GM21447 (cell line): ENCODE measurements around the gene EIF2A.

Experiments used
- ATAC-seq: cut with Tn5 transposase; IDR thresholded peaks from one replicate; pipeline ENCODE4 v1.9.1; 2021; ENCODE audit not compliant: unreplicated experiment

The EIF2A gene

GRCh38 chr3:150543128-150543527 is 3.5 kb upstream of the EIF2A start:
- no peak for ATAC-seq

DNA sequence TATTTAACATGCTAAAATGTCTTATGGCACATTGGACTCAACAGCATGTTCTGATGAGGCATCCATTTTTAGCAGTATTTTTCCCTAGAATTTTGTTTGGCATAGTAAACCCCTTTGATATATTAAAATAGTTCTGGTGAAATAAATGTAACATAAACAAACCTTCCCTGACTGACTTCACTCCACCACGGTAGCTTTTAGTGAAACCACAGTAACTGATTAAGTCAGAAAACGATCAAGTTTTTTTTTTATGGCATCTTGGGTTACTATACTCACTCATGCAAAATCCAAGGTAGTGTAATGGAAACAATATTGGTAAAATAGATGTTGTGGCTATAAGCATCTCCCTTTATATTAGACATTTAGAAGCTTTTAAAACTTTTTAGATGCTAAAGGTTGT is 3.1 kb upstream of the EIF2A start:
- ATAC-seq = no peak

GRCh38 chr3:150544041-150544440 is 2.5 kb upstream of the EIF2A start:
- ATAC-seq = no peak

DNA sequence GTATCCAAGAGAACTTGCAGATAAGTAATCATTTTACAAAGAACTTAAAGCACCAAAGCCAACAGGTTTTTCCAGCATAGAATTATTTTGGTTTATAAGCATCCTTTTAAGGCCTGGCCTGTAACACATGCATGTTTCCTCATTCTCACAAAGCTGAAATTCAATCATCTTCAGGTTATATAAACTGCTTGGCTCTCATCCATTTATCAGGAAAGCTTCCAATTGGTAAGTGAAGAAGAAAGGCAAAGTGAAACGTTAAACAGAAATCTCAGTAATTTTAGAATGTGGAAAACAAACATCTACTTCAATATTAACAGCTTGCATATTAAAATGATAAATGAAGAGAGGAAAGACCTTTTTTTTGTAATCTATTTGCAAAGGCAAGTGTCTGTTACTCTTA is 1.9 kb upstream of the EIF2A start:
- no peak for ATAC-seq

- peak; percentile 19 for ATAC-seq
Observed at GRCh38 chr3:150545419-150546225, 965 bp upstream of the EIF2A start.

- ATAC-seq = no peak
Observed at GRCh38 chr3:150547045-150547741, 606 bp downstream of the EIF2A start.

- ATAC-seq = no peak
Observed at GRCh38 chr3:150555859-150556436, 9.4 kb downstream of the EIF2A start.

DNA sequence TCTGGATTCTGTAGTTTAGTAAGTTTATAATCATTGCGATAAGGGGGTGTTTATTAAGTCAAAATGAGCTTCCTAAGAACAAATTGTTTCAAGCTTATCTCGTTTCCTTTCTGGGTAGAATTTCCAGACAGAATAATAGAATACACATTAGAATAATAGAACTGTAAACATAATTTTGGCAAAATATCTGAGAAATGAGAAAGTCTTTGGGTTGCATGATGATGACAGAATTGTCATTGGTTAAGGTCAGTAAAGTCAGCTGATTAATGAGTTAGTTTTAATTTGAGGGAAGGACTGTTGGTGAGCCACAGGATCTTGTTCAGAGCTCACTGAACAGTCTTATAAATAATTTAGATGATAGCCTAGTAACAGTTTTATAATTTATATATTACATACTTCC is 10.2 kb downstream of the EIF2A start:
- ATAC-seq = no peak

DNA sequence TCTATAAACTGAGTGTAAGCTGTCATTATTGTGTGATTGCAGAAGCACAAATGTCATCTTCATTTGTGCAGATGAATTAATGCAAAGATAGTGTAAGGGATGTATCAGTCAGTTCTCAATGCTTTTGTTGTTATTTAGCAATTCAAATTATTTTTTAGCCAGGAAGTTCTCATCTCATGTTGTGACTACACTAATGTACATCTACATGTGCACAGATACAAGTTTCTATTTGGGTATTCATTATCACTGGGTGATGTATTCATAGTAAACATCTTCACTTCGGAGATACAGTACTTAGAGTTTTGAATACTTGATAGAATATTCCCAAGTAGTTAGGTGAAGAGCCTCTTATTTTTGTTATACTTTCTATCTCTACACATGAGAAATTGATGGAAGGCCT is 11.1 kb downstream of the EIF2A start:
- no peak for ATAC-seq

DNA sequence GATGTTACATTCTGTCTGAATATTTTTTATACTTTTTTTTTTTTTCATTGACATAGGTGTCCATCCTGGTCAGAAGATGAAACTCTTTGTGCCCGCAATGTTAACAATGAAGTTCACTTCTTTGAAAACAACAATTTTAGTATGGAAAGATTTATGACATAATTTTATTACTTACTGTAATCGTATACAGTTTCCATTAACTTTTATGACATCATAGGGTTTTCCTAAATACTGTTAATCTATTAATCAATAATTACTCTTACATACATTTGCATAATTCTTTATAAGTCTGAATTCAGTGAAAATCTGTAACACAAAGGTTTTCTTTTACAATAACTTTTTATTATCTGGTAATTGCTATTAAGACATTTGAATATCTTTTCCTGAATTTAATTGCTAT is 17.7 kb downstream of the EIF2A start:
- no peak for ATAC-seq

DNA sequence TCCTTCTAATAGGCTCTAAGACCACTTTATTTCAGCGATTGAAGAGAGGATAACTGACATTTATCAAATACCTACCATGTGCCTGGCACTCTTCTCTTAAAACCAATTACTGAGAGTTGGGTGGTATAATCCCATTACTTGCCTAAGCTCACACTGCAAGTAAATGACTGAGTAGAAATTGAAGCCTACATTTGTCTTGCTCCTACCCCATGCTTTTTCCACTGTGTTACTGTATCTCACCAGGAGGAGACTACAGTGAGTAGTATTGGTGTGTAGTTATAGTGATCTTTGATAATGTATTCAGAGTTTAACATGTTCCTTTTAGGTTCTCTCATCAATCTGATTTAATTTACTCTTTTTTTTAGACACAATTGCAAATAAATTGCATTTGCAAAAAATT is 20.7 kb downstream of the EIF2A start:
- ATAC-seq = no peak

DNA sequence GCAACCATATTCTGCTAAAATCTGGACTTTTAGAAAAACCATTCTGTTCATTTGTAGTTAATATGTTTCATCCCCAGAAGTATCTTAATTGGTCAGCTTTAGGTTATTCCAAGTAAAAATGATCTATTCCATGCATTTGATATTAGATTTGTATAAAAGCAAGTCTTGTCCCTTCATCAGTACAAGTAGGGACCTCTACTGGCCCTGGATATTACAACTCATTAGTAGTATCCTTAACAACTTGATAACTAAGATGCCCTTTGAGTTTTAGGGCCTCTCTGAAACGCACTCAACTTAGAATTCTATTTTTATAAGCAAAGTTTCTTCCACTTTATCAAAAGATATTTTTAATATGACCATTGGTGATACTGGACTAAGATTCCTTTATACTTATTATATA is 31.3 kb downstream of the EIF2A start:
- no peak for ATAC-seq

DNA sequence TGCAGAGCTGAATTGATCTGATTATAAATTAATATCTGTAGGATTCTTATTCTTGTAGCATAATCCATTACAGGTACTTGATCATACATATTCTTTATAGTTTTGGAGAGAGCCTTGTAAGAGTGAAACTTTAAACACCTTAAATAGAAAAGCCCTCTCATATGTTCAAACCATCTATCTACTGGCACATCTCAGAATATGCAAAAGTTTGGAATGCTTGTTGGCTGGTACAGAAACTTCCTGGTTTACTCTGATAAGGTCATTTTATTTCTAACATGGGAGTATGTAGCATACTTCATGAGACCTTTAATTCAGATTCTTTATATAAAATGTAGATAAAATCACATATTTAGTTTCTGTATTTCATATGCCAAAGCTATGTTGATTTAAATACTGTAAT is 34.6 kb downstream of the EIF2A start:
- ATAC-seq = no peak

GRCh38 chr3:150582620-150583019 is 36.0 kb downstream of the EIF2A start:
- ATAC-seq = peak; percentile 58

DNA sequence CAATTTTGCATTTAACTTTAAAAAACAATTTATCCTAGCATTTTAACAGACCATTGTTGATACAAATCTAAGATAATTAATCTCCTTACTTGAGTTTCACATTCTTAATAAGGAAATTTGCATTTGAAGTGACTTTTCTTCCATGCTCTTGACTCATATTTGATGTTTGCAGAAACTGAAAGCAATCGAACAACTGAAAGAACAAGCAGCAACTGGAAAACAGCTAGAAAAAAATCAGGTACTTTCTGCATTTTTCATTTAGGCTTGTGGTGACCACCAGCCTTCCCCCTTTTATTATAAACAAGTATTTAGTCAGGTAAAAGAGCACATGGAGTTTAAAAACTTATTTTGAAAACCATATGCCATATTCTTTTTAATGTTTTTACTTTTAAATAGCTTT is 36.4 kb downstream of the EIF2A start:
- ATAC-seq = peak; percentile 65

DNA sequence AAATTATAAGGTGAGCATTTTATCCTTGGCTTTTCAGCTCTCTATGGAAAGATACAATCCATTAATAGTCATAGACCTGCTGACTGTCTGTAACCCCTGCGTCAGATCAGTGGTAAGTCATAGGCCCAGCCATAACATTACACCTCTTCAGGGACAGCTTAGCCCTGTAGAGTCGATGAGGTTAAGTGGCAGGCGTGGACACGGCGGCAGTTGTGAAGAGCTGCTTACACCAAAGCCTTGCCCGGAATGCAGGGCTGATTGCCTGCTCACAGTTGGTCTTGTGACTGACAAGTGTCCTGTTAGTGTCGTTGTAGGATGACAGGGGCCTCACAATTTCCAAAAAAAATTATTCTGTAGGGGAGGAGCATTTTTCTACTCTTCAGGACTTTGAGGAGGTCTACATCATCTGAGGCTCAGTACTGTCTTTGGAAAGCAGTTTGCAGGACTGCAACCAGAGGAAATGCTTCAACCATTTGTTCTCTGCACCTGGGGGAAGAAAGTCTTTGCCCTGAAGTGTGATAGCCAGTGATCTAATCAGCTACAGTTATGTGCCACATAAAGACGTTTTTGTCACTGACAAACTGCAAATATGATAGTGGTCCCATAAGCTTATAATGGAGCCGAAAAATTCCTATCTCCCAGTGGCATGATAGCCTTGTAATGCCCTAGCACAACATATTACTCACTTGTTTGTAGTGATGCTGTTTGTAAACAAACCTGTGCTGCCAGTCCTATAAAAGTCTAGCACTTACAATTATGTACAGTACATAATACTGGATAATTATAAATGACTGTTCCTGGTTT is 41.6 kb downstream of the EIF2A start:
- ATAC-seq = no peak

GRCh38 chr3:150589759-150590158 is 43.2 kb downstream of the EIF2A start:
- ATAC-seq = no peak

- no peak for ATAC-seq
Observed at GRCh38 chr3:150594150-150594549, 47.6 kb downstream of the EIF2A start.

- no peak for ATAC-seq
Observed at GRCh38 chr3:150597646-150598045, 51.1 kb downstream of the EIF2A start.

- ATAC-seq = peak; percentile 25
Observed at GRCh38 chr3:150599611-150600297, 53.2 kb downstream of the EIF2A start.
